ENCODE results near the gene RASEF.

RASEF gene

DNA sequence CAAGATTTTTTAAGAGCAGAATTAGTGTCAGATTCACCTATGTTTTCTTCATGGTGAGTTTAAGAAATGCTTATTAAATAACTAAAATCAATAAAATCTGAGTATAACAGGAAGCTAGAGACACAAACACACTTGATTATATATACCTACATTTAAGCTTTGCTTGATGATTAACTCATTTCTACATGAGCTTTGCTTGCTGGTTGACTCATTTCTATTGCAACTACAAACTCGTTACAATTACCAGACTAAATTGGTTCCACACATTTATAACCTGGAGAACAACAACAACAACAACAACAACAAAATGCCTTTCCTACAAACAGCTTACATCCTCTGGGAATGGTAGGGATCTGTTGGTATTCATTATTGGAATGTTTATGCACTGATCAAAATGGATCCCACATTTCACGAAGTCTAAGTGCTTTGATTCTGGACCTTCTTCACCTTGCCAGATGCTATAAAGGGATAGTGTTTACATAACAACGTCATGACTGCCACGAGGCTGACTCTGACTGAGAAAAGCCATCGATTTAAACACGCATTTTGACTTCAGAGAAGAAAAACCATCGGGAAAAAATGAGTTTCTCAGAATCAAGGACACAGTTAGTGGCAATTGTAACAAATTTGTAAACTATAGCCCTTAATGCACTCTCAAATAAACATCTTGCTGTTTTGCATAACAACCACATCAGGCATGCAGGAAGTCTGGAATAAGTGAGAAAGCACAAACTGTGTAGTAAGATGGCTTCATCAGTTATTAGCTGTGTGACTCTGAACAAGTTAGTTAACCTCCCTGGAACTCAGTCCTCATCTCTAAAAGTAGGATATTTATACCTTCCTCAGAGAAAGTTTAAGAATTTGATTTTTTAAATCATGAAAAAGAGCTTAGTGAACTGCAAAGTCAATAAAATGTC is 49.8 kb downstream of the RASEF start:
- no peak for DNase-seq (ENCODE audit: low read depth)

- no peak for DNase-seq (ENCODE audit: low read depth)
Observed at GRCh38 chr9:83012168-83012921, 50.6 kb downstream of the RASEF start.

GRCh38 chr9:83011611-83012010 is 51.3 kb downstream of the RASEF start:
- DNase-seq (ENCODE audit: low read depth), result no peak

GRCh38 chr9:83007521-83008300 is 55.2 kb downstream of the RASEF start:
- no peak for DNase-seq (ENCODE audit: low read depth)

GRCh38 chr9:83006378-83006777 is 56.6 kb downstream of the RASEF start:
- DNase-seq (ENCODE audit: low read depth), result no peak

DNA sequence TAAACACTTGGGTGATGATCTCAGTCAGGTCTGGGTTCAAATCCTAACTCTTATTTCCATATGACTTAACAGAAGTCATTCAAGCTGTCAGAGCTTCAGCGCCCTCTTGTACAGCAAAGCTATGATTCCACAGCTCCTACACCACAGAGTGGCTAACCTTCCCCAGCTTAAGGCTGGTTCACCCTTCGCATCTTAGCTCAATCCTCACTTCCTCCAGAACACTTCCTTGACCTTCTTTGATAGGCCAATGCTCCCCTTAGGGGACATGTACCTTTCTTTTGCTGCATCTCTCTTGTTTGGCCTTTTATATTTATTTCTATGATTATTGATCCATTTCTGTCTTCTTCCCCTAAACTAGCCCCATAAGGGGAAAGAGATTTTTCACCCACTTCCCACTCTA is 57.0 kb downstream of the RASEF start:
- no peak for DNase-seq (ENCODE audit: low read depth)

- DNase-seq (ENCODE audit: low read depth), result no peak
Observed at GRCh38 chr9:83005361-83005760, 57.6 kb downstream of the RASEF start.

- DNase-seq (ENCODE audit: low read depth), result no peak
Observed at GRCh38 chr9:83002329-83002728, 60.6 kb downstream of the RASEF start.

GRCh38 chr9:83000765-83001164 is 62.2 kb downstream of the RASEF start:
- no peak for DNase-seq (ENCODE audit: low read depth)

DNA sequence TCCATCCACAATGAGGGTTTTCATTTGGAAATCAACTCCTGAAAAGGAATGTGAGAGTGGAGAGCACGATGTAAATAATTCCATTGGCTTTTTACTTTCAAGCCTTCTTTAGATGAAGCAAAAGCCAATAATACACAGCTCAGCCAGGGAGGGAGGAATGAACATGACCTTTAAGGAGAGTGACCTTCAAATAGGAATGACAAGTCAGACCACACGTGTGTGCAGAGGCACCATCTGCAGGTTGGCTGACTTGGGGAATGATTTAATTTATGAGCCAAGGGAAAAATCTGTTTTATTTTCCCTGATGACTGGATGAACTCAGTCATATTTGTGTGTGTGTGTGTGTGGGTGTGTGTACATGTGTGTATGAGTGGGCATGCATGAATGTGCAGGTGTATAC is 64.5 kb downstream of the RASEF start:
- DNase-seq (ENCODE audit: low read depth), result no peak

DNA sequence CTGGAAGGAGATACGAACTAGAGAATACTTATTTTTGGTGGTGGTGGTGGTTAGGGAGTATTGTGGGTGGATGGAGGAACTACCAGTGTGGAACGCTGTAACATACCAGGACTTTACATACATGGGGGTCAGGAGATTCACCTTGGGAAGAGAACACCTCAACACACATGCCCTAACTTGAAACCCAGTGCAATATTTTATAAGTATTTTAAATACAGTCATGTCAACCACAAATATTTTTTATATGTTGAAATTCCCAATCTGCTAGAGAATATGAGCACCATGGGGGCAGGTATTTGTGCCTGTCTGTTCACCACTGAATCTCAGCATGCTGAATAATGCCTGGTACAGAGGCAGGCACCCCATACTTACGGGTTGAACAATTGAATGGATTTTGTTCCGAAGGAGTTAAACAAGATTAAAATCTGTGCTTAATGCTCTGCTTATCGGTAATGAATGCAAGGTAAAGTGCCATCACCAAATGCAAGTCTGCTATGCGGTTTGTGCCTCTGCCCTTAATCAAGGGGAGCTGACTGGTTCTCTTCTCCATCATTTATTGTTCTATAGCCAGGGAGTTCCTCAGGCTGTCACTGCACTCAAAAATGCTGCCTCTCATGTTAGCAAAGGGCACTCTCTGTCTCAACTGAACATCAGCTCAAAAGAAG is 65.3 kb downstream of the RASEF start:
- DNase-seq (ENCODE audit: low read depth), result no peak

DNA sequence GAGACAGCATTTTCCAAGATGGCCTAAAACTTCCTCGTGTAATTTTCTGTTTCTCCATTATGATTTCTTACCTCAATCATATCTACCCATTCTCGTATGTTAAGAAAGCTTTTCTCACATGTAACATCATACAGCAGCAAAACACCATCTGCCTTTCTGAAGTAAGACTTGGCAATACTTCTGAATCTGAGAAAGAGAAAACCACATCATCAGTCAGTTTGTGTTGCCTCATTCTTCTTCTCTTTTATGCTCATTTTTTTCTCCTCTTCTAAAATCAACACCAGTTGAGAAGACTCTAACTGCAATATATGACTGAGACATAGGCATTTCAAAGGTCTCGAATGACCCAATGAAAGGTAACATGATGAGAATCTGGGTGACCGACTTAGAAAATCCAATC is 66.0 kb downstream of the RASEF start:
- no peak for DNase-seq (ENCODE audit: low read depth)

DNA sequence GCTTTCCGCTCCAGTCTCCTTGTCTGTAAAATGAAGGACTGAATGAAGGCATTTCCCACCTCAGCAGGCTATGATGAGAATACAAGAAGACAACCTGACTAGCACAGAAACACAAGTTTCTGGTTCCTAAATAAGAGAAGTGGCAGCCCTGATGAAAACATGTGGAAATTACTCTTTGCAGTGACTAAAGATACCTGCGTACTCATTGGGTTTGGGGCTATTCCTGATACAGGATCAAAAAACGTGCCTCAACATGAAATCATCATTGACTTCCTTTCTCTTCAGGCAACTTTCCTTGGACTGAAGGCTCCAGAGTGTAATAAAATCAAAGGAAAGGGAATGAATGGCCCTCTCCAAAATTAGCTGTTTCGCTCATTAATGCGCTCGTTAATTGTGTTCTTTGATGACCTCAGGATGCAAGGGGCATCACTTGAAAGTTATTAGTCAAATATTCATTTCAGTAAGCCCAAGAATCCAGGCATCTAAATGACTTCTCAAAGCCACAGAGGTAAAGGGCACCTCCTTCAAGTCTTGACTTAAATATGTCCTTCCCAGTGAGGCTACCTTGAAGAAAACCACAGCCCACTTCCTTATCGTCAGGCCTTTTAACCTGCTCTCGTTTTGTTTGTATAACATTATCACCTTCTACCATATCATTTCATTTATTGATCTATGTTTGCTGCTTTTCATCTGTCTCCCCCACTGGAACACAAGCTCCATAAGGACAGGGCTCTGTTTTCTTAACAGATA is 68.9 kb downstream of the RASEF start:
- DNase-seq (ENCODE audit: low read depth), result no peak

- no peak for DNase-seq (ENCODE audit: low read depth)
Observed at GRCh38 chr9:82991671-82992070, 71.3 kb downstream of the RASEF start.

DNA sequence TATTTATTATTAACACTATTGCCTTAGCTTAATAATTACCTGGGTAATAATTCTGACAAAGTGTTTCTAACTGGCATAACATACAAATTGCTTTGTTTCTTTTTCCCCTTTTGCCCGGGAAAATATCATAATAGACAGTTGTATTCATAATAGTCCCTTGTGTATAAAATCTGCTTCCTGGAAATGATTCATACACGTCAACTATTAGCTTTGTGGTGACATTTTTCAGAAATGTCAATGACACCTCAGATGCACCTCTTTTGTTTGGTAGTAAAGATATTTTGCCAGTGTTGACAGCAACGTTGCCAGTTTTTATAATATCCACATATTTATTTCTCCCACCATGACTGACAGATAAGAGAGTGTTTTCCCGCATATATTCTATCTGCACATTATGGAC is 73.0 kb downstream of the RASEF start:
- DNase-seq (ENCODE audit: low read depth), result no peak

- DNase-seq (ENCODE audit: low read depth), result no peak
Observed at GRCh38 chr9:82988488-82988887, 74.5 kb downstream of the RASEF start.

GRCh38 chr9:82987370-82988189 is 75.4 kb downstream of the RASEF start:
- DNase-seq (ENCODE audit: low read depth), result no peak

GRCh38 chr9:82981552-82981951 is 81.4 kb downstream of the RASEF start:
- DNase-seq (ENCODE audit: low read depth), result no peak

- DNase-seq (ENCODE audit: low read depth), result no peak
Observed at GRCh38 chr9:82975176-82975575, 87.8 kb downstream of the RASEF start.

DNA sequence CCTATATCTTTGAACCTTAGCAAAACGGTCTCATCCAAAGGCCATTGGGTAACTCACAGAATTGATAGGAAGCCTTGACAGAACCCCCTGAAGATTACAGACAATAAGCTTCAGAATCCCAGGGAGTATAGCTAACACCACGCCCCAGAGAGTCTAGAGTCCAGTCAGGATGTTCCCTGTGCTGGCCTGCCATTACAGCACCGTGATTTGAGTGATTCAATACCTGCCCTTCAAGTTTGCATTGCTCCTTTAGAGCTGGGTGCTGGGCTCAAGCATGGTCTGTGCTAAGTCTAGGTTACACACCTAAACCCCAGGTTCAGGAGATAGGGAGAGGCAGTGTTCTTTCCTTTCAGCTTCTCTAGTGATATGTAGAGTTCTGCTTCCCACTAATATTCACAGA is 90.5 kb downstream of the RASEF start:
- DNase-seq (ENCODE audit: low read depth), result no peak
